C4-2B (cell line): Measurements from ENCODE around the gene UNC5CL.

Experiments used
- CTCF ChIP-seq: fragments of 450-650 bp; conservative IDR thresholded peaks from 2 replicates; pipeline ENCODE4 v1.5.1; 2017; ENCODE audit warnings: mild to moderate bottlenecking
- ZFX ChIP-seq: fragments of 450-650 bp; IDR thresholded peaks from 2 replicates; pipeline ENCODE4 v1.6.1; 2017

DNA sequence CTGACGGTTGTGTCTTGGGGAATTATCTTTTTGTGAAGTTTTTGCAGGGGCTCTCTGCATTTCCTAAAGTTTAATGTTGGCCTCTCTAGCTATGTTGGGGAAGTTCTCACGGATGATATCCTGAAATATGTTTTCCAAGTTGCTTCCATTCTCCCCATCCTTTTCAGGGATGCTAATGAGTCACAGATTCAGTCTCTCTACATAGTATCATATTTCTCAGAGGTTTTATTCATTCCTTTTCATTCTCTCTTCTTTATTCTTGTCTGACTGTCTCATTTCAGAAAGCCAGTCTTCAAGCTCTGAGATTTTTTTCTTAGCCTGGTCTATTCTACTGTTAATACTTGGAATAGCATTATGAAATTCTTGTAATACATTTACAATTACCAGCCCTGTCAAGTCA is 61.3 kb downstream of the UNC5CL start:
- no peak for TF ChIP-seq CTCF
- no peak for TF ChIP-seq ZFX
